Brain microvascular endothelial cell (primary cell): Measurements from ENCODE around the gene TRIM71.

Experiments
- DNase-seq: peaks from one replicate; pipeline ENCODE4 v3.0.0-alpha.2; 2020
- H3K27ac ChIP-seq: fragments of 250-450 bp; sonication (Bioruptor Pico); 2 replicates; pipeline ENCODE4 v1.5.1; 2020; ENCODE audit warnings: mild to moderate bottlenecking, moderate library complexity
- H3K27me3 ChIP-seq: fragments of 250-450 bp; sonication (Bioruptor Pico); replicated peaks from 2 replicates; pipeline ENCODE4 v1.5.1; 2020; ENCODE audit warnings: mild to moderate bottlenecking
- H3K36me3 ChIP-seq: fragments of 250-450 bp; sonication (Bioruptor Pico); replicated peaks from 2 replicates; pipeline ENCODE4 v1.5.1; 2020; ENCODE audit warnings: mild to moderate bottlenecking
- H3K4me3 ChIP-seq: 2 replicates; pipeline ENCODE4 v1.5.1; 2011; ENCODE audit warnings: low read depth, mild to moderate bottlenecking, control low read depth, low read length, moderate library complexity
- CTCF ChIP-seq: IDR thresholded peaks from 2 replicates; pipeline ENCODE4 v1.5.1; 2011; ENCODE audit warnings: low read depth, mild to moderate bottlenecking, moderate library complexity, low read length, control low read depth, inconsistent platforms; ENCODE audit errors: missing control alignments
- in situ Hi-C: cut with HindIII; loops from 2 replicates; pipeline ENCODE4 v1.10.0; 2017; ENCODE audit warnings: low sequenced_read_pairs, low pct_ligation_motif_present

Gene TRIM71

GRCh38 chr3:32888739-32889138, 70.9 kb downstream of the TRIM71 start:
- no peak overlapping the region for H3K27ac ChIP-seq
- no peak overlapping the region for H3K4me3 ChIP-seq
- no peak for TF ChIP-seq CTCF
- H3K36me3 ChIP-seq = no peaks in the 10 kb centered on the region
- H3K27me3 ChIP-seq = peaks cover 5% of the 10 kb centered on the region
- no peak for DNase-seq
- in situ Hi-C loops = no loop called here

GRCh38 chr3:32890420-32891276, 72.9 kb downstream of the TRIM71 start:
- Histone ChIP-seq H3K27me3 (peaks cover 5% of the 10 kb centered on the region), H3K27ac (no peak overlapping the region), H3K36me3 (no peaks in the 10 kb centered on the region), H3K4me3 (no peak overlapping the region)
- in situ Hi-C loops = no loop called here
- no peak for TF ChIP-seq CTCF
- no peak for DNase-seq

- in situ Hi-C loops = no loop called here
- no peak overlapping the region for H3K27ac ChIP-seq
- H3K4me3 ChIP-seq = no peak overlapping the region
- H3K27me3 ChIP-seq = peaks cover 5% of the 10 kb centered on the region
- H3K36me3 ChIP-seq = no peaks in the 10 kb centered on the region
- DNase-seq = no peak
- no peak for TF ChIP-seq CTCF
Observed at GRCh38 chr3:32891365-32891764, 73.6 kb downstream of the TRIM71 start.

GRCh38 chr3:32892625-32893598, 75.1 kb downstream of the TRIM71 start:
- in situ Hi-C loops = no loop called here
- Histone ChIP-seq H3K36me3 (no peaks in the 10 kb centered on the region), H3K4me3 (no peak overlapping the region), H3K27me3 (peaks cover 5% of the 10 kb centered on the region), H3K27ac (no peak overlapping the region)
- no peak for DNase-seq
- no peak for TF ChIP-seq CTCF

- H3K27me3 ChIP-seq = peaks cover 5% of the 10 kb centered on the region
- DNase-seq = no peak
- no peak overlapping the region for H3K27ac ChIP-seq
- H3K36me3 ChIP-seq = no peaks in the 10 kb centered on the region
- in situ Hi-C loops = no loop called here
- H3K4me3 ChIP-seq = no peak overlapping the region
- TF ChIP-seq CTCF = no peak
Observed at GRCh38 chr3:32894977-32895376, 77.2 kb downstream of the TRIM71 start.
